HepG2 (cell line): ENCODE results near the gene NT5DC4. TPM values are rescaled to one million over a fixed set of nuclear protein-coding genes. Genes with fewer than 3 reads are reported as not detected.

Source experiments
- GLMP ChIP-seq: sonication (generic); formaldehyde crosslinking; IDR thresholded peaks from 2 replicates; pipeline ENCODE4 v1.9.0; 2021; ENCODE audit warnings: missing genetic modification reagents, mild to moderate bottlenecking, borderline replicate concordance
- HNRNPUL1 ChIP-seq: fragments of 200-400 bp; formaldehyde crosslinking; IDR thresholded peaks from 2 replicates; pipeline ENCODE4 v1.6.1; 2017; ENCODE audit warnings: low read depth, mild to moderate bottlenecking, low read length, moderate library complexity
- KDM3A ChIP-seq: IDR thresholded peaks from 2 replicates; pipeline ENCODE4 v1.6.1; 2018; ENCODE audit warnings: low read depth, missing compliant biosample characterization
- KDM4B ChIP-seq: sonication (generic); formaldehyde crosslinking; IDR thresholded peaks from 2 replicates; pipeline ENCODE4 v1.4.0; 2020; ENCODE audit warnings: missing genetic modification reagents
- KLF13 ChIP-seq: sonication (generic); formaldehyde crosslinking; IDR thresholded peaks from 2 replicates; pipeline ENCODE4 v1.4.0; 2020; ENCODE audit warnings: mild to moderate bottlenecking, missing genetic modification reagents
- MAFF ChIP-seq: IDR thresholded peaks from 2 replicates; pipeline ENCODE4 v1.6.1; 2011; ENCODE audit warnings: low read depth, low read length, improper control_type of control experiment
- MNT ChIP-seq: fragments of 450-650 bp; IDR thresholded peaks from 2 replicates; pipeline ENCODE4 v1.6.1; 2016
- MYNN ChIP-seq: sonication (generic); formaldehyde crosslinking; IDR thresholded peaks from 2 replicates; pipeline ENCODE4 v1.4.0; 2020; ENCODE audit warnings: mild to moderate bottlenecking, low read depth, missing genetic modification reagents
- ZBTB39 ChIP-seq: sonication (generic); formaldehyde crosslinking; IDR thresholded peaks from 2 replicates; pipeline ENCODE4 v1.5.0; 2020; ENCODE audit warnings: missing genetic modification reagents
- ZFP90 ChIP-seq: sonication (generic); formaldehyde crosslinking; IDR thresholded peaks from 2 replicates; pipeline ENCODE4 v1.8.0; 2022; ENCODE audit warnings: missing genetic modification reagents, mild to moderate bottlenecking, inconsistent platforms, borderline replicate concordance
- ZMYM3 ChIP-seq: sonication (generic); formaldehyde crosslinking; IDR thresholded peaks from 2 replicates; pipeline ENCODE4 v1.5.1; 2020; ENCODE audit warnings: mild to moderate bottlenecking, missing genetic modification reagents
- ZNF256 ChIP-seq: sonication (generic); formaldehyde crosslinking; conservative IDR thresholded peaks from 2 replicates; pipeline ENCODE4 v1.4.0; 2020; ENCODE audit warnings: missing genetic modification reagents
- ZNF296 ChIP-seq: sonication (generic); formaldehyde crosslinking; conservative IDR thresholded peaks from 2 replicates; pipeline ENCODE4 v1.5.0; 2020; ENCODE audit warnings: mild to moderate bottlenecking, missing genetic modification reagents
- ZNF343 ChIP-seq: sonication (generic); formaldehyde crosslinking; IDR thresholded peaks from 2 replicates; pipeline ENCODE4 v1.4.0; 2020; ENCODE audit warnings: mild to moderate bottlenecking, missing genetic modification reagents
- ZNF367 ChIP-seq: sonication (generic); formaldehyde crosslinking; IDR thresholded peaks from 2 replicates; pipeline ENCODE4 v1.4.0; 2020; ENCODE audit warnings: missing genetic modification reagents, borderline replicate concordance
- ZNF44 ChIP-seq: sonication (generic); formaldehyde crosslinking; IDR thresholded peaks from 2 replicates; pipeline ENCODE4 v1.5.1; 2020; ENCODE audit warnings: mild to moderate bottlenecking, missing genetic modification reagents
- ZNF451 ChIP-seq: sonication (generic); formaldehyde crosslinking; IDR thresholded peaks from 2 replicates; pipeline ENCODE4 v1.5.0; 2020; ENCODE audit warnings: mild to moderate bottlenecking, missing genetic modification reagents
- ZNF552 ChIP-seq: sonication (generic); formaldehyde crosslinking; IDR thresholded peaks from 2 replicates; pipeline ENCODE4 v1.9.0; 2022; ENCODE audit warnings: missing genetic modification reagents, mild to moderate bottlenecking, borderline replicate concordance
- ZNF607 ChIP-seq: sonication (generic); formaldehyde crosslinking; IDR thresholded peaks from 2 replicates; pipeline ENCODE4 v1.5.1; 2020; ENCODE audit warnings: missing genetic modification reagents, mild to moderate bottlenecking, borderline replicate concordance
- ZNF839 ChIP-seq: sonication (generic); formaldehyde crosslinking; IDR thresholded peaks from 2 replicates; pipeline ENCODE4 v1.4.0; 2020; ENCODE audit warnings: missing genetic modification reagents, mild to moderate bottlenecking, borderline replicate concordance
- polyA plus RNA-seq, 8 experiments: library from polyadenylated mRNA; depleted of rRNA in 3 of 8; stranded (reverse) in 7 of 8; unstranded in 1 of 8; fragments of >200 nt; fragmentation: Illumina TruSeq in 4 of 8; extraction: Trizol in 4 of 8; gene quantifications; 2 replicates each; pipeline versions ENCODE4 v1.2.1 to v1.2.3, GENCODE V29; 2011 to 2016; ENCODE audit warnings: low read depth in 4 of 8, missing spikeins in 1 of 8, mixed read lengths in 1 of 8; ENCODE audit not compliant: insufficient read depth in 1 of 8
- total RNA-seq, 5 experiments: library from RNA; depleted of rRNA; stranded (reverse); fragments of >200 nt; fragmentation: Illumina TruSeq; extraction: Trizol; gene quantifications; 2 replicates each; pipeline ENCODE4 v1.2.3, GENCODE V29; 2016; ENCODE audit warnings: low read depth in 1 of 5
- TF ChIP-seq, protein P1 (sequence below): sonication (generic); formaldehyde crosslinking; conservative IDR thresholded peaks from 2 replicates; pipeline ENCODE4 v1.8.1; 2023; ENCODE audit warnings: missing genetic modification reagents
- TF ChIP-seq, protein P2 (sequence below): sonication (generic); formaldehyde crosslinking; IDR thresholded peaks from 2 replicates; pipeline ENCODE4 v1.4.0; 2020; ENCODE audit warnings: mild to moderate bottlenecking, missing genetic modification reagents

NT5DC4 gene
- total and polyA plus RNA-seq, 2 of the 13 experiments (the other 11 are each of a cell fraction or from before 2014, with no cell fraction given), result 0.04 to 4.2 TPM

DNA sequence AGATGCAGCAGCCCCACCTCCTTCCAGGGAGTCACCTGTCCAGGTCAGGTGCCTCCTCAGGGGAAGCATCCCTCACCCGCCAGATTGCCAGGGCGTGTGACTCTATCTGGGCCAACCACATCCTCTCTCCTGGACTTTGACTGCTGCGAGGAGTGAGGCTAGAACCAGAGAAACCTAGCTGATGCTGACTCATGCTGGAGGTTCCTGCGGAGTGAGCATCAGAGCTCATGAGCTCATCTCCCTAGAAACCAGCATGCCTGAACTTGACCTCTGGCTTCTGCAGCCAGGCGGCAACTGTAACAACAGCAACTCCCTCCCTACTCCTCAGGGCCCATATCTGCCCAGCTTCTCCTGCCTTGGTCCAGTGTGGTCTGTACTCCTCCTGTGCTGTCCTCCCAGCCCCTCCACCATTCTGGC, 28.3 kb upstream of the NT5DC4 start (continued):
- TF ChIP-seq ZNF367 (CRISPR knock-in tag), result no peak
- TF ChIP-seq ZNF256 (CRISPR knock-in tag), result no peak
- TF ChIP-seq ZNF607, result peak; percentile 67; the same call in 1 of the 2 replicates
- no peak; the same call in 1 of the 2 replicates for TF ChIP-seq ZFP90
- no peak for TF ChIP-seq ZNF839 (CRISPR knock-in tag)
- TF ChIP-seq, protein P1, sequence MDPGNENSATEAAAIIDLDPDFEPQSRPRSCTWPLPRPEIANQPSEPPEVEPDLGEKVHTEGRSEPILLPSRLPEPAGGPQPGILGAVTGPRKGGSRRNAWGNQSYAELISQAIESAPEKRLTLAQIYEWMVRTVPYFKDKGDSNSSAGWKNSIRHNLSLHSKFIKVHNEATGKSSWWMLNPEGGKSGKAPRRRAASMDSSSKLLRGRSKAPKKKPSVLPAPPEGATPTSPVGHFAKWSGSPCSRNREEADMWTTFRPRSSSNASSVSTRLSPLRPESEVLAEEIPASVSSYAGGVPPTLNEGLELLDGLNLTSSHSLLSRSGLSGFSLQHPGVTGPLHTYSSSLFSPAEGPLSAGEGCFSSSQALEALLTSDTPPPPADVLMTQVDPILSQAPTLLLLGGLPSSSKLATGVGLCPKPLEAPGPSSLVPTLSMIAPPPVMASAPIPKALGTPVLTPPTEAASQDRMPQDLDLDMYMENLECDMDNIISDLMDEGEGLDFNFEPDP (CRISPR knock-in tag), result no peak
- no peak for TF ChIP-seq ZNF343
- TF ChIP-seq MNT, result no peak
- peak; percentile 94 for TF ChIP-seq MAFF
- TF ChIP-seq, protein P2, sequence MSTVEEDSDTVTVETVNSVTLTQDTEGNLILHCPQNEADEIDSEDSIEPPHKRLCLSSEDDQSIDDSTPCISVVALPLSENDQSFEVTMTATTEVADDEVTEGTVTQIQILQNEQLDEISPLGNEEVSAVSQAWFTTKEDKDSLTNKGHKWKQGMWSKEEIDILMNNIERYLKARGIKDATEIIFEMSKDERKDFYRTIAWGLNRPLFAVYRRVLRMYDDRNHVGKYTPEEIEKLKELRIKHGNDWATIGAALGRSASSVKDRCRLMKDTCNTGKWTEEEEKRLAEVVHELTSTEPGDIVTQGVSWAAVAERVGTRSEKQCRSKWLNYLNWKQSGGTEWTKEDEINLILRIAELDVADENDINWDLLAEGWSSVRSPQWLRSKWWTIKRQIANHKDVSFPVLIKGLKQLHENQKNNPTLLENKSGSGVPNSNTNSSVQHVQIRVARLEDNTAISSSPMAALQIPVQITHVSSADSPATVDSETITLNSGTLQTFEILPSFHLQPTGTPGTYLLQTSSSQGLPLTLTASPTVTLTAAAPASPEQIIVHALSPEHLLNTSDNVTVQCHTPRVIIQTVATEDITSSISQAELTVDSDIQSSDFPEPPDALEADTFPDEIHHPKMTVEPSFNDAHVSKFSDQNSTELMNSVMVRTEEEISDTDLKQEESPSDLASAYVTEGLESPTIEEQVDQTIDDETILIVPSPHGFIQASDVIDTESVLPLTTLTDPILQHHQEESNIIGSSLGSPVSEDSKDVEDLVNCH (CRISPR knock-in tag), result no peak
- TF ChIP-seq KDM4B, result peak; percentile 26; the same call in 1 of the 2 replicates
- no peak for TF ChIP-seq ZNF44 (CRISPR knock-in tag)
- TF ChIP-seq MYNN, result no peak
- TF ChIP-seq GLMP (CRISPR knock-in tag), result no peak
- no peak for TF ChIP-seq ZBTB39 (CRISPR knock-in tag)
- TF ChIP-seq ZNF296 (CRISPR knock-in tag), result no peak
- no peak for TF ChIP-seq ZNF451 (CRISPR knock-in tag)
- TF ChIP-seq ZNF552 (CRISPR knock-in tag), result no peak
- TF ChIP-seq HNRNPUL1, result no peak
- no peak for TF ChIP-seq KLF13 (CRISPR knock-in tag)
- no peak for TF ChIP-seq ZMYM3 (CRISPR knock-in tag)
- peak; percentile 80; the same call in 1 of the 2 replicates for TF ChIP-seq KDM3A (CRISPR knock-in tag)
